ENCODE data around the gene PPP2R2D. TPM values are rescaled to one million over a fixed set of nuclear protein-coding genes. Genes with fewer than 3 reads are reported as not detected.

The PPP2R2D gene
- total and polyA plus RNA-seq, 2 experiments from 2014 or later, result 25.9 to 32.1 TPM

GRCh38 chr10:131910663-131911314 lies 10.0 kb downstream of the PPP2R2D start:
- Histone ChIP-seq H3K36me3 (replicated peaks; ENCODE audit: insufficient read depth, low read depth) (no peaks in the 10 kb centered on the region), H3K27ac (no peak overlapping the region), H2AFZ (no peak overlapping the region), H3K27me3 (no peaks in the 10 kb centered on the region), H3K9me2 (replicated peaks; ENCODE audit: insufficient read depth) (no peaks in the 10 kb centered on the region), H3K9me3 (ENCODE audit: low read depth) (no peaks in the 10 kb centered on the region), H4K20me1 (ENCODE audit: insufficient read depth, poor library complexity, severe bottlenecking) (peaks cover 97% of the 10 kb centered on the region), H3K4me1 (ENCODE audit: insufficient read depth) (peaks cover 23% of the 10 kb centered on the region), H3K4me3 (no peak overlapping the region), H3K4me2 (no peak overlapping the region), H3K79me2 (peaks cover 100% of the 10 kb centered on the region)
- TF ChIP-seq CTCF (IDR thresholded peaks at IDR 0.05; ENCODE audit: poor library complexity) (no peak), EZH2phosphoT487 (IDR thresholded peaks at IDR 0.05; ENCODE audit: low read depth, severe bottlenecking, unreplicated experiment) (no peak), EZH2 (IDR thresholded peaks at IDR 0.05; ENCODE audit: borderline replicate concordance) (no peak)
- 89% methylated on average over 15 of the region's 15 CpGs for WGBS (ENCODE audit: low lambda C conversion rate, missing lambda C conversion rate)
- no peak for DNase-seq (ENCODE audit: low spot score)

GRCh38 chr10:131911451-131911850 lies 10.6 kb downstream of the PPP2R2D start:
- H2AFZ ChIP-seq, result no peak overlapping the region
- no peak overlapping the region for H3K4me2 ChIP-seq
- H3K36me3 ChIP-seq (replicated peaks; ENCODE audit: insufficient read depth, low read depth), result no peaks in the 10 kb centered on the region
- no peaks in the 10 kb centered on the region for H3K9me2 ChIP-seq (replicated peaks; ENCODE audit: insufficient read depth)
- peaks cover 97% of the 10 kb centered on the region for H4K20me1 ChIP-seq (ENCODE audit: insufficient read depth, poor library complexity, severe bottlenecking)
- H3K79me2 ChIP-seq, result peaks cover 100% of the 10 kb centered on the region
- no peaks in the 10 kb centered on the region for H3K9me3 ChIP-seq (ENCODE audit: low read depth)
- no peaks in the 10 kb centered on the region for H3K27me3 ChIP-seq
- no peak for TF ChIP-seq CTCF (IDR thresholded peaks at IDR 0.05; ENCODE audit: poor library complexity)
- no peak for TF ChIP-seq EZH2phosphoT487 (IDR thresholded peaks at IDR 0.05; ENCODE audit: low read depth, severe bottlenecking, unreplicated experiment)
- TF ChIP-seq EZH2 (IDR thresholded peaks at IDR 0.05; ENCODE audit: borderline replicate concordance), result no peak
- no peak overlapping the region for H3K4me3 ChIP-seq
- H3K4me1 ChIP-seq (ENCODE audit: insufficient read depth), result peaks cover 23% of the 10 kb centered on the region
- no peak overlapping the region for H3K27ac ChIP-seq
- no peak for DNase-seq (ENCODE audit: low spot score)
- WGBS (ENCODE audit: low lambda C conversion rate, missing lambda C conversion rate), result 81% methylated on average over 9 of the region's 9 CpGs

- DNase-seq (ENCODE audit: low spot score), result no peak
- no peaks in the 10 kb centered on the region for H3K36me3 ChIP-seq (replicated peaks; ENCODE audit: insufficient read depth, low read depth)
- H2AFZ ChIP-seq, result no peak overlapping the region
- no peaks in the 10 kb centered on the region for H3K9me3 ChIP-seq (ENCODE audit: low read depth)
- peaks cover 17% of the 10 kb centered on the region for H3K4me1 ChIP-seq (ENCODE audit: insufficient read depth)
- H3K79me2 ChIP-seq, result peaks cover 95% of the 10 kb centered on the region
- H3K27me3 ChIP-seq, result no peaks in the 10 kb centered on the region
- no peaks in the 10 kb centered on the region for H3K9me2 ChIP-seq (replicated peaks; ENCODE audit: insufficient read depth)
- 96% methylated on average over 3 of the region's 3 CpGs for WGBS (ENCODE audit: low lambda C conversion rate, missing lambda C conversion rate)
- no peak overlapping the region for H3K4me2 ChIP-seq
- no peak overlapping the region for H3K27ac ChIP-seq
- peaks cover 89% of the 10 kb centered on the region for H4K20me1 ChIP-seq (ENCODE audit: insufficient read depth, poor library complexity, severe bottlenecking)
- H3K4me3 ChIP-seq, result no peak overlapping the region
- TF ChIP-seq EZH2phosphoT487 (IDR thresholded peaks at IDR 0.05; ENCODE audit: low read depth, severe bottlenecking, unreplicated experiment) (no peak), EZH2 (IDR thresholded peaks at IDR 0.05; ENCODE audit: borderline replicate concordance) (no peak), CTCF (IDR thresholded peaks at IDR 0.05; ENCODE audit: poor library complexity) (no peak)
Measured at GRCh38 chr10:131912620-131913019, 11.8 kb downstream of the PPP2R2D start.

Measured in hepatocyte (in vitro differentiated cells).